HG03095 (cell line): ENCODE results near the gene CCND3.

ENCODE experiments used
- ATAC-seq: cut with Tn5 transposase; IDR thresholded peaks from one replicate; pipeline ENCODE4 v1.9.1; 2021; ENCODE audit warnings: moderate library complexity; ENCODE audit not compliant: unreplicated experiment

Gene CCND3

DNA sequence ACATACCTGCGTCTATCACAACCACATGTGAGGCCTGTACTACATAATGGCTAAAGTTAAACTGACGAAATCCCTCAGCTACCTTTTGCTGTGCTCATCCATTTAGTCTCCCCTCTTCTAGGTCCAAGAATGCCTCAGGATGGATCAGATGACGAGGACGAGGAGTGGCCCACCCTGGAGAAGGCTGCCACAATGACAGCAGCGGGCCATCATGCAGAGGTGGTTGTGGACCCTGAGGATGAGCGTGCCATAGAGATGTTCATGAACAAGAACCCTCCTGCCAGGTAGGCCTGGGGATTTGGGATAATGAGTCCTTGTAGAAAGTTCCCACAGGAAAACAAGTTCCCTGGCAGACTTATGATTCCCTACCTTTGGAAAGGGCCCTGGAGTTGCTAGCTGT, 14.4 kb downstream of the CCND3 start:
- no peak for ATAC-seq

DNA sequence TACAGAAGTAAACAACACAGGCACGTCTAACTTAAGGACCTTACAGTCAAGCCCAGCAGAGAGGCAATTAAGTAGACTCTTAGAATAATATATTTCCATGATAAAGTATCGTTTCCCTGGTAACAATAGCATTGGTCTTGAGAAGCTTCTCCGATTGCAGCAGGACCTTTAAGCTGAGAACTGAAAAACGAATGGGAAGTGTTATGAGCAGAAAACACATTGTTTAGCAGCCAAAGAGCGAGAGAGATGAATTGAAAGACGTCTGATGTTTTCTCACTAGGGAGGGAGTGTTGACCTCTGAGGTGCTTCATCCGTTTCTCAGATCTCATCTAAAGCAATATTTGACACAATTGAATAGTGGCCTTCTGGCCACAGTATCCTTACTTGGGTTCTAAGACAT, 19.5 kb downstream of the CCND3 start:
- ATAC-seq = no peak

DNA sequence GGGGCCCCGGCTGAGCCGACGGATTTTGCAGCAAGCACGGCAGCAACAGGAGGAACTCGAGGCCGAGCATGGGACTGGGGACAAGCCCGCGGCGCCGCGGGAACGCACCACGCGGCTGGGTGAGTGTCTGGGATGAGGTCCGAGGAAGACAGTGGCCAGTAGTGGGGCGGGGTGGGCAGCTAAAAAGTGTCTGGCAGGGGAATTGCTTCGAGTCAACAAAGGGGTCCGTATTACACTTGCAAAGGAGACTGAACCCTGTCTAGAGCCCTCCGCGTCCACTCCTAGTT, 20.0 kb downstream of the CCND3 start:
- ATAC-seq = no peak

DNA sequence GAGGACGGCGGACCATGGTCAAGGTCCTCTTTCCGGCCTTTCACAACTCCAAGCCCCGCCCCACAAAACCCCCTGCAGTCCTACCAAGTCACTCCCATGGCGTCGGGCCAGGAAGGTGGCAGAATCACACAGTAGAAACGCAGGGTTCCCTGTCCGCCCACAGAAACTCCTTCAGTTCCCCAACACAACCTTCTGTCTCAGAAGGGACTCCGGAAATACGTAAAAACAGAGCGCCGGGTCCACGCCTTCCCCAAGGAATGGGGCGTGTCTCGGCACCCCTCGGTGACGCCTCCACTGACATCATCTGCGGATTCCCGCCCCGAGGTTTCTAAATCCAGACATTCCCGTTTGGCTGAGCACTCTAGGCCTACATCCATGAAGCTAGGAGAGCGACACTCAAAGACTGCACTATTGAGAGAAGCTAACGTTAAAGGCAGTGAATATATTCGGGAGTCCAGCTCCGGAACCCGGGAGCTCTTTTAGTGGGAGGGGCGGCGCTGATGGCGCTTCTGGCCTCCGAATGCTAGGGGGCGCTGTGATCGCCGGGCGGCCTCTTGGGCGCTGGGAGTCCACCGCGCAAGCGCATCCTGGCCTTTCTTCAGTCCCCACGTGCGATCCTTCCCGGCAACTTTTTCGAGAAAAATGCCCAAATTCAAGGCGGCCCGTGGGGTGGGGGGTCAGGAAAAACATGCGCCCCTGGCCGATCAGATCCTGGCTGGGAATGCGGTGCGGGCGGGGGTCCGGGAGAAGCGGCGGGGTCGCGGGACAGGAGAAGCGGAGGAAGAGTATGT, 20.5 kb downstream of the CCND3 start, which contains the start of the genes BYSL and MED20:
Gene BYSL, plus strand, starts transcription at position 579 of the 791 bp plus-strand sequence. Its CDS starts 64 bp downstream, at position 643.
Gene MED20, minus strand, starts transcription at position 219 of the 791 bp plus-strand sequence. Its CDS starts 121 bp downstream, at position 98.
- peak; percentile 84 for ATAC-seq

DNA sequence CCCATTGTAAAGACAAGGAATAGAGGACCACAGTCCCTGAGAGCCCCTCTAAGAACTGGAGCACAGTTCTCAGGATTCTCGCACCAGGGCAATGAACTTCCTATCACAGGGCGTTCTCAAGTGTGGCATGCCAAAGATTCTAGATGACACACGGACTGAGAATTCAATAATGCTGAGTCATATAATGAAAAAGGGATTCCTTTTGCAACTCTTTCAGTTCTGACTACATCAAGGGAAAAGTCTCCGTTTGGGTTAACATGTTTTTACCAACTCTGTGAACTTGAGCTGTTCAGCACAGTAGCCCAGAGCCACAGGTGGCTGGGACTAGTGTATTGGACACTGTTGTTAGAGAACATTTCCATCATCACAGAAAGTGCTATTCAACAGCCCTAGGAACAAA, 24.1 kb downstream of the CCND3 start:
- no peak for ATAC-seq

DNA sequence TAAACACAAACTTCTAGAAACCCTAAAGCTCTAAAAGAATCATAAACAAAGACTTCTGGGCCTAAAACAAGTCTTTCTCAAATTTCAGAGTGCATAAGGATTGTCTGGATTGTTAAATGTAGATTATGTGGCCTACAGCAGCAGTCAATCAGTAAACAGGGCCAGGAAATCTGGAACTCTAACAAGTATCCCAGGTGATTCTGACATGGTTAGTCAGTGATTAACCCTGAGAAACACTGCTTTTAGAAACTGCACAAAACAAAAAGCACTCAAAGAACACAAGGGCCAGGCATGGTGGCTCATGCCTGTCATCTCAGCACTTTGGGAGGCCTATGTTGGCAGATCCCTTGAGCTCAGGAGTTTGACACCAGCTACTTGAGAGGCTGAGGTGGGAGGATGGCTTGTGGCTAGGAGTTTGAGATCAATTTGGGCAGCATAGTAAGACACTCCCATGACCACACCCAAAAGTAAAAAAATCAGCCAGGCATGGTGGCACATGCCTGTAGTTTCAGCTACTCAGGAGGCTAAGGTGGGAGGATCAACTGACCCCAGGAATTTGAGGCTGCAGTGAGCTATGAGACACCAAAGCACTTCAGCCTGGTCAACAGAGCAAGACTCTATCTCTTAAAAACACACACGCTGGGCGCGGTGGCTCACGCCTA, 26.6 kb downstream of the CCND3 start:
- no peak for ATAC-seq

DNA sequence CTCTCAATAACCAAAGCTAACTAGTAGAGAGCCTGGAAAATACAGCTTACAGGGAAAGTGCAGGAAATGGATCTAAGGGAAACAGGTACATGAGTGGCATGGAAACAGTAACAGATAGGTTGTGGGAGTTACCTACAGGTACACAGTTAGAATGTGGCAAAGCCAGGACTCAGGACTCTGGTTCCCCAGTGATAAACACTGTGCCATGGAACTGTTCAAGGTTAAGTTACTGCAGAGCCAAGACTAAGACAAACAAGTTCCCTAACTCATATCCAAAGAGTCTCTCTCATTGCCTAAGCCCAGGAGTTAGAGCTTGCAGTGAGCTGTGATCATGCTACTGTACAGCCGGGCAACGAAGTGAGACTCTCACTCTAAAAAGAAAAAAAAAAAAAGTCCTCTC, 27.3 kb downstream of the CCND3 start:
- ATAC-seq = no peak

DNA sequence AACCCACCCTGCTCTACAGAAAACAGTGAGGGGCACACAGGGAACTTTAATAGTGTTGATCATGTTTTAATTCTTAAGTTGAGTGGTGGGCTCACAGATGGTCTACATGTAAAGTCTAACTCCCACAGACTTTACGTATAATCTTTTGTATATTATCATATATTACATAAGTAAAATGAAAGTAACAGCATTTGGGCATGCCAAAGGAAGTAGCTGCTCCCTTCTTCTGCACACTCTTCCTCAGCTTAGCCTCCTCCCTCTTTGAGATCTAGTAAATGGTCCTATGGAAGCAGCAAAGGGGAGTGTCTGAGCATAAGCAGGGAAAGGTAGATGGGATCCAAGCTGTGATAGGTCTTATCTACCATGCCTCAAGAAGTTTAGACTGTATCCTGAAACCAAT, 31.9 kb downstream of the CCND3 start:
- no peak for ATAC-seq

DNA sequence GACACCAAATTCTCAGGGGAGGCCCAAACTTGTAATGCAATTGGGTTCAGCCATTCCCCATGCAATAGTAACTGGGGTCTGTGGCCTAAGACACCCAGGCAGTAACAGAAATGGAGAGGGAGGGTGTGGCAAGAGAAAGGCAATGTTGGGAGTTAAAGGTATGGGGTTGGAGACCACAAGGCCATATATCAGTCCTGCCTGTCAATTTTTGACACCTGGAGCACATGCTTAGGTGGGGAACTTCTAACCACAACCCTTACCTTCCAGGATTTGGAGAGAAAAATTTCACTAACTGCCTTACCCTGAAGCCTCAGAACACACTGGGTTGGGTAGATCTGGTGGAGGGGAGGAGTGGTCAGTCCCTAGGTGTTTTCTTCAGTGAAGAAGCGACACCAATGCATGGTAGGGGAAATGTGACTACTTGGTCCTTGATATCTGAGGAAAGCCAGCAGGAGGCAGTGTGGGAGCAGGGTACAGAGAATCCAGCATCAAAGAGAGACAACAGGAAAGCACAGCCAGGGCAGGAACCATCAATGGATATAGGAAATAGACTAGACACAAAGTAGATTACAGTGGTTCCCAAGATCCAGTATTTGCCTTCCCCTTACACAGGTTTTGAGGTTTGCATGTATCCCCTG, 39.6 kb downstream of the CCND3 start:
- ATAC-seq = no peak

DNA sequence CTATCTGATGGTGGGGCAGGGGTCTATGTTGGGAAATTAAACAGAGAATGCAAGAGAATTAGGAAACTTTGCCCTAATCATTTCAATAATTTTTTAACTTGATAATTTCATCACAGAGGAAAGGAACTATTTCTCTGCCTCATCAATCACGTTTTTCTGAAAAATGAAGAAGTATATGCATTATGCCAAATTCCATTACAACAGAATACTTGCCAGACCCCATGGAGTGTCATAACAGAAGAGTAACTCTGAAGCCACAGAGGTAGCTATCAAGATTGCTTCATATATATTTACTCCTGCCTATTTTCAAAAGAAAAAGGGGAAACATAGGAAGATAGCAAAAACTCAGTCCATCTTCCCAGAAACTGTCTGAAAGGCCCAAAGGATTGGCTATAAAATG, 40.7 kb downstream of the CCND3 start:
- ATAC-seq = no peak

DNA sequence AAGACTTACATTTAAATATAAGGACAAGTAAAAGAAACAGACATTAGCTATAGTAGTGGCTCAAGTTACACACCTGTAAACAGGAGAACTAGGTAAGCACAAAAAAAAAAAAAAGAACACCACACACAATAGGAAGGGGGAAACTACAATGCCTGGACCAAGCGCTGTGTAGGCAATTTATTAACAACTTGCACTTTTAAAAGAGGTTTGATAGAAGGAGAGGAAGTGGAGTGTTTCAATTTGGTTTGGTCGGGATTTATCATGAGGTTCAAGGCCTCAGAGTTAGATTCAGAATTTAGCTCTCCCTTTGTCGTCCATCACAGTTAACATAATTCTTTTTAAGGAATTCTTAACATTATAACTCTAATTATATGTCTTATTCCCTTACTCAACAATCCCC, 45.3 kb downstream of the CCND3 start:
- ATAC-seq = no peak

DNA sequence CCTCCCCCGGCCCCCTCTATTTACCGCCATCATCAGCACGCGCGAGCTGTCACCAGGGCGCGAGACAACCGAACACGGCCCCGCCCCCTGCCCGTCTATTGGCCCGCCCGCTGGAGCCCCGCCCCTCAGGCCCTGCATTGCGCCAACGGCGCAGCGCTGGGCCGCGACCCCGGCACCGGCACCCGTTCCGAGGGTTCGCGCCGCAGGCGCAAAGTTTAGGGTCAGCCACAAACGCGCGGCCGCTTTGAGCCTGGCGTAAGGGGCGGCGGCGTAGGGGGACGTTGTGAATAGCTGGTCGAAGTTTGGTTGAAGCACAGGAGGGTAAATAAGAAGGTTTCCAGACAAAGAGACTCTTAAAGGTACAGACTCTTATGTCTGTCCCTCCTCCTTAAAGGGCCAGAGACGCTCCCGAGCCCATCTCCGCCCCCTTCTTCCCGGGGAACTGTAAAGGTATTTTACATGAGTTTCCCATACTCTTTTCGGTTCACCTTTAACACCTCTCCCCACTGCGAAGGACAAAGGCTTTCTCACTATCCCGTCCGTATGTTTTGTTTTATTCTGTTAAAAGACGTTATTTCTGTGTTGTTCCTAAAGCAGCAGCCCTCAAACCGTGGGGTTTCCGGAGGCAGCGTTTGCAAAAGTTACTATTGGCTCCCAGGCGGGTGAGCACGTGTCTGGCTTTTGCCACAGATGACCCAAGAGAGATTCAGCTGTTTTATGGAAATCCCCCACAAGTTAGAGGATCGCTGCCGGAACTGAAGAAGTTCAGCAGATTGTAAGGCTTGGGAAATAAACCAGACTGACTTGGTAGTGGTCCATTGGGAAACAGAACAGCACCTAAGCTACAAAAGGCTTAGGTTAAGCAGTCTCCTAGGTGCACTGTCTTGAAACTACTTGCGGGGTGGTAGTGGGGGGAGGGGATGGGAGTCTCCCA, 46.0 kb downstream of the CCND3 start, which contains the start of gene USP49:
Gene USP49, minus strand, starts transcription at position 76 of the 934 bp plus-strand sequence. CDS start 88,392 bp downstream, outside the sequence.
- ATAC-seq = peak; percentile 73

DNA sequence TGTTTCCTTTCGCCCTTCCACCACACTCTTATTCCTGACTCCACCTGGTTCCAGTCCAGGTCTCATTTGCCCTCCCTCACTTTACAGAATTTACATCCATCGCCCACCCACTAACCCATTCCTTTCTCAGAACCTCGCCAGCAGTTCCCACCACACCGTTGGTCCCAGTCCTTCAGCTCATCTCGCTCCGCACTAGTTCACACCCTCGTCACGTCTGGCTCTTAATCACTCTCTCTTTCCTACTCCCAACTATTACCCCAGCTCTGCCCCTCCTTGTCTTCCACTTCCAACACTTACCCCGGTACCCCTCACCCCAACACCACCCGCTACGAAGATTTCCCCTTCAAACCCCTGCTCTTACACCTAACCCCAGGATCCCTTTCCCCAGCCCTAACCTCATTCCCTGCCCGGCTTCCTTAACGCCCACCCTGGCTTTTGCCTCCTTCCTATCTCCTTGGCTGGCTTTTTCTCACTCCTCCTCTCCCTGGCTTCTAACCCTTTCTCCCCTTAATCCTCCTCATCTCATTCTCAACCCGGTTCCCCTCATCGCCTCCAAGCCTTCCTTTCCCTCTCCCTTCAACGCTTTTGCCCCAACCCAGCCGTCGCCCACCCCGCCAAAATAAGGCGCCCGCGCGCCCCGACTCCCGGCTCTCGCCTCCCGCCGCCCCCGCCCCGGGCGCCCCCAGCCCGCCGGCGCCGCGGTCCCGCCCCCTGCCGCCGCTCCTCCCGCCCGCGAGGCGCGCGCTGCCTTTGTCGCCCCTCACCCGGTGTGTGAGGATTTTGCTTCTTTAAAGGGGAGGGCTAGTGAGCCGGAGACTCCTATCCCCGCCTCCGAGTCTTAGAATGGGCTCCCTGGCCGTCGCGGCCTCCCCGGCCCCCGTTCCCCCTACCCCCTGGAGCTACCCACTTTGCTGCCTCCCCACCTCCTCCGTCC, 47.0 kb downstream of the CCND3 start:
- peak; percentile 25 for ATAC-seq

DNA sequence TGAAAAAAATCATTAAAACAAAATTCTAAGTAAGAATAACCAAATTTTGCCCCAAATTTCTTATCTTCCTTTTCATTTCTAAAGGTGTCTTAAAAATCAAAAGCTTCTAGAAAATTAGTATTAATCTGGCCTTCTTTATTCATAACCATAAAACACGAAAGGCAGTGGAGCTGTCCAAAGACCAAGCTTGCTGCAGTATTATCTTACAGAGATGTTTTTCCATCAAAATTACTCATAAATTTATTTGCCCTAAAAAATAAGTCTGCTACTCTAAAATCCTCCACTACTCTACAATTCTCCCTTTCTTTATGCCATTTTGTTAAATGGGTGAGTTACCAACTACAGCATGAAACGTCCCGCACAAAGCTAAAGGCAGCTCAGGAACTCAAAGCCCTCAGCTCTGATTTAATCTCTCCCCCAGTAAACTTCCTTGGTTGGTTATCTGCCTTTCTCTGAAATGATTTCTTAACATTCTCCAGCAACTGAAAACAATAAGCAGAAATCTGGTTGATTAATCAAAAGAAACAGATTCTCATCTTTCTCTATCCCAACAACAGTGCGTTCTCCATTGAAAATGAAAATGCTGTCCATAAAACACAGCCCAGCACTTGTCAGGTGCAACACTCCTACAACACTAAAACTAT, 48.6 kb downstream of the CCND3 start:
- no peak for ATAC-seq

DNA sequence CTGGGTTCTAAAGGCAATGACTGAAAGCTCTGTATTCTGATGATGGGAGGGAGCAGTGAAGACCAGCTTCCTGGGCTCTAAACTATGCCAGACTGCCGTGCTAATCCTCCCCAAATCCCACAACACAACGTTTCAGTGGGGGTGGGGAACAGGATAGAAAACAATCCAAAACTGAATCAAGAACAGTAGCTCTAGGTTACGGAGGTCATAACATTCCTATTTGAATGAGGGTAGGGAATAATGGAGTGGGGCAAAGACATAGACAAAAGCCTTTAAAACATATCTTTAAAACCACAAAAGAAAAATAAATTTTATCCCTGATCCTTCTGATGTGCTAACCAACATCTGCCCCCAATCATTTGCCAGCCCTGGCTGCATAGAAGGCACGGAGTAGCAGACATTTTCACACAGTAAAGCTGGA, 54.3 kb downstream of the CCND3 start:
- no peak for ATAC-seq

DNA sequence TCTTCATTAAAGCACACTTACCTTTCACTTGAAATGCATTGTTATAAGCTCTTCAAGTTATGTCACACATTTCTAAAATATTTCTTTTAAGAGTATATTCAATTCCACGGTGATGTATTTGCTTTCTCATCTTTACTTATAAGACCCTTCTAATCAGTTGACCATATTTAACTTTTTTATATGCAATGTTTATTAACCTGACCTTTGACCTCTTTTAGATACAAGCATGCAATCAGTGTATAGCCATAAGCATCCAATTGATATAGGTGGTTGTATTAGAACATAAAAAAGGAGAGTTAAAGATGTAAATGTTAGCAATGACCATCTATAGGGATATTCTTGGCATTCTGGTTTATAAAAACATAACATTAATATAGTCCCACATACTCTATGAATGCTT, 55.7 kb downstream of the CCND3 start:
- ATAC-seq = no peak

DNA sequence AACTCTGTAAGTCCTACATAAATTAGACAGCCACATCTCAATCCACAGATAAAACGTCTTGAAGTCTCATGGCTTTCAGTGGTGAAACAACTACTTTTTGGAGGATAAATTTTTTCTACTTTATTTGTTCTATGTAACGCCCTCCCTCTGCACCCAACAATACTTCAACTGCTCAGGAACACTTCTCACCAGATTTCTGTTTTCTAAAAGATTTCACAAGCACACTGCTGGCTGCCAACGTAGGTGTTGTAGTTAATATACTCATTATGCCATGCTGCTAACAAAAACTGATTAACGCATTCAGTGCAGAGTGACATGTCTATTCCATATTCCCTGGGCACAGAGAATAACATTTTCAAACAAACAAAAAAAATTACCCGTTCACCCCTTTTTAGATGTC, 56.7 kb downstream of the CCND3 start:
- ATAC-seq = no peak
